WERI-Rb-1 (cell line): ENCODE results near the gene ADPRH.
"Not testable (repeated sequence)": the region's sequence is repeated elsewhere in the genome, so short reads cannot be mapped to it uniquely, and the experiment has no call there.

ENCODE experiments used
- DNase-seq: peaks from one replicate; pipeline ENCODE4 v3.0.0-alpha.2; 2020
- H3K27ac ChIP-seq: fragments of 250-450 bp; sonication (Bioruptor Pico); 2 replicates; pipeline ENCODE4 v1.5.1; 2020; ENCODE audit warnings: mild to moderate bottlenecking, moderate library complexity
- H3K27me3 ChIP-seq: fragments of 250-450 bp; sonication (Bioruptor Pico); 2 replicates; pipeline ENCODE4 v1.5.1; 2021; ENCODE audit warnings: mild to moderate bottlenecking, low read depth, moderate library complexity; ENCODE audit not compliant: insufficient read depth, severe bottlenecking
- H3K36me3 ChIP-seq: fragments of 250-450 bp; sonication (Bioruptor Pico); 2 replicates; pipeline ENCODE4 v1.5.1; 2020; ENCODE audit warnings: mild to moderate bottlenecking, moderate library complexity
- H3K4me3 ChIP-seq: 2 replicates; pipeline ENCODE4 v1.5.1; 2011; ENCODE audit warnings: low read depth, mild to moderate bottlenecking, control low read depth, low read length
- H3K9me3 ChIP-seq: fragments of 250-450 bp; sonication (Bioruptor Pico); 2 replicates; pipeline ENCODE4 v1.5.1; 2021; ENCODE audit warnings: mild to moderate bottlenecking, moderate library complexity; ENCODE audit not compliant: severe bottlenecking
- CTCF ChIP-seq: IDR thresholded peaks from 2 replicates; pipeline ENCODE4 v1.5.1; 2011; ENCODE audit warnings: low read depth, mild to moderate bottlenecking, control low read depth, inconsistent platforms, low read length

ADPRH gene

GRCh38 chr3:119562307-119562961 lies 16.9 kb upstream of the ADPRH start:
- H3K27me3 ChIP-seq, result peaks cover 10% of the 10 kb centered on the region
- H3K36me3 ChIP-seq, result no peaks in the 10 kb centered on the region
- no peak overlapping the region for H3K4me3 ChIP-seq
- DNase-seq, result no peak
- H3K27ac ChIP-seq, result no peak overlapping the region
- no peak for TF ChIP-seq CTCF
- no peaks in the 10 kb centered on the region for H3K9me3 ChIP-seq

GRCh38 chr3:119563334-119563733 lies 16.0 kb upstream of the ADPRH start:
- H3K27ac ChIP-seq, DNase-seq, H3K27me3 ChIP-seq, H3K4me3 ChIP-seq, H3K36me3 ChIP-seq, H3K9me3 ChIP-seq: not testable (repeated sequence)

GRCh38 chr3:119569156-119569555 lies 10.1 kb upstream of the ADPRH start:
- DNase-seq, result no peak
- no peak overlapping the region for H3K27ac ChIP-seq
- no peaks in the 10 kb centered on the region for H3K36me3 ChIP-seq
- no peak overlapping the region for H3K4me3 ChIP-seq
- H3K27me3 ChIP-seq, result no peaks in the 10 kb centered on the region
- H3K9me3 ChIP-seq, result no peaks in the 10 kb centered on the region
- TF ChIP-seq CTCF, result no peak

- H3K9me3 ChIP-seq, result no peaks in the 10 kb centered on the region
- no peak for TF ChIP-seq CTCF
- no peaks in the 10 kb centered on the region for H3K36me3 ChIP-seq
- H3K4me3 ChIP-seq, result no peak overlapping the region
- no peak for DNase-seq
- no peak overlapping the region for H3K27ac ChIP-seq
- H3K27me3 ChIP-seq, result no peaks in the 10 kb centered on the region
Observed at GRCh38 chr3:119570229-119570628, 9.1 kb upstream of the ADPRH start.

- no peak for TF ChIP-seq CTCF
- Histone ChIP-seq H3K9me3 (no peaks in the 10 kb centered on the region), H3K27me3 (no peaks in the 10 kb centered on the region)
Observed at GRCh38 chr3:119571230-119571629, 8.1 kb upstream of the ADPRH start.

GRCh38 chr3:119571688-119572087 lies 7.6 kb upstream of the ADPRH start:
- Histone ChIP-seq H3K4me3 (no peak overlapping the region), H3K27me3 (no peaks in the 10 kb centered on the region), H3K27ac (no peak overlapping the region), H3K36me3 (no peaks in the 10 kb centered on the region), H3K9me3 (no peaks in the 10 kb centered on the region)
- TF ChIP-seq CTCF, result no peak
- no peak for DNase-seq

More at GRCh38 chr3:119571230-119571629, 8.1 kb upstream of the ADPRH start:
- Histone ChIP-seq H3K4me3 (no peak overlapping the region), H3K27ac (no peak overlapping the region), H3K36me3 (no peaks in the 10 kb centered on the region)
- no peak for DNase-seq
